C4-2B (cell line): ENCODE data around the gene PRIMPOL.

Experiments used
- ZFX ChIP-seq: fragments of 450-650 bp; IDR thresholded peaks from 2 replicates; pipeline ENCODE4 v1.6.1; 2017
- TF ChIP-seq, protein P1 (sequence below): fragments of 450-650 bp; conservative IDR thresholded peaks from 2 replicates; pipeline ENCODE4 v1.5.1; 2017; ENCODE audit warnings: mild to moderate bottlenecking

DNA sequence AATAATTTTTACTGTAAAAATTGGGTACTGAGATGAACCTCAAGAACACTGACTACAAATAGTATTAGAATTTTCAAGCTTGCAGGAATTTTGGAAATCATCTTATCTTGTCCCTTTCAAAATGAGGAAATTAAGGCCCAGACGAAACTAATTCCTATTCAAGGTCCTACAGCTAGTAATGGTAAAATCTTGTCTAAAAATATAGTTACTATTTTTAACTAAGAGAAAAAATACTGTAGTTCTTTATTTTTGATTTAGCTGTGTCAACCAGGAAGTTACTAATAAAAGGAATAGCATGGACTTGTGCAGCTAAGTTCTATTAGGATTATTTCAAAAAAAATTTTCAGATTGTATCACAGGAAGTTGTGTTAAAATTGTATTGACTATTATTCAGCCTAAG lies 12.7 kb downstream of the PRIMPOL start:
- TF ChIP-seq, protein P1, sequence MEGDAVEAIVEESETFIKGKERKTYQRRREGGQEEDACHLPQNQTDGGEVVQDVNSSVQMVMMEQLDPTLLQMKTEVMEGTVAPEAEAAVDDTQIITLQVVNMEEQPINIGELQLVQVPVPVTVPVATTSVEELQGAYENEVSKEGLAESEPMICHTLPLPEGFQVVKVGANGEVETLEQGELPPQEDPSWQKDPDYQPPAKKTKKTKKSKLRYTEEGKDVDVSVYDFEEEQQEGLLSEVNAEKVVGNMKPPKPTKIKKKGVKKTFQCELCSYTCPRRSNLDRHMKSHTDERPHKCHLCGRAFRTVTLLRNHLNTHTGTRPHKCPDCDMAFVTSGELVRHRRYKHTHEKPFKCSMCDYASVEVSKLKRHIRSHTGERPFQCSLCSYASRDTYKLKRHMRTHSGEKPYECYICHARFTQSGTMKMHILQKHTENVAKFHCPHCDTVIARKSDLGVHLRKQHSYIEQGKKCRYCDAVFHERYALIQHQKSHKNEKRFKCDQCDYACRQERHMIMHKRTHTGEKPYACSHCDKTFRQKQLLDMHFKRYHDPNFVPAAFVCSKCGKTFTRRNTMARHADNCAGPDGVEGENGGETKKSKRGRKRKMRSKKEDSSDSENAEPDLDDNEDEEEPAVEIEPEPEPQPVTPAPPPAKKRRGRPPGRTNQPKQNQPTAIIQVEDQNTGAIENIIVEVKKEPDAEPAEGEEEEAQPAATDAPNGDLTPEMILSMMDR, result no peak
- no peak for TF ChIP-seq ZFX
